ENCODE results near the gene SCN2A.
"Not testable (repeated sequence)": the region's sequence is repeated elsewhere in the genome, so short reads cannot be mapped to it uniquely, and the experiment has no call there.

SCN2A gene

DNA sequence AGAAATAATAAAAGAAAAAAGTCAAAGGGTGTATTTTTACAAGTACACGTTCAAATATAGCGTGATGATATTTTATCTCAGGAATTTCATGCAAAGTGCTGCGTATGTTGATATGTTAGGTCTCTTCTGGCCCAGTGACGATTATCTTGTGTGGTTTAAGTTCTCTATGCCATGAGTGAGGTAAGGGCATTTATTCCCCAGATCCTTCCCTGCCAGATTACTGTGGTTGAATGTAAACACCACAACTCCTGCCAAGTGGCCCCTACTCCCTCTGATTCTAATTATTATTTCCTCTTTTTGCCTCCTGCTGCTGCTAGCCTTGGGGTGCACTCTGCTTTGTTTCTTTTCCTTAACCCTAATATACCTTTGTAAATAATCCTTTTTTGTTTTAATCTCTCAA is 12.2 kb downstream of the SCN2A start:
- no peak for DNase-seq (ENCODE audit: low read depth in 2 of 2, low spot score in 1 of 2)

DNA sequence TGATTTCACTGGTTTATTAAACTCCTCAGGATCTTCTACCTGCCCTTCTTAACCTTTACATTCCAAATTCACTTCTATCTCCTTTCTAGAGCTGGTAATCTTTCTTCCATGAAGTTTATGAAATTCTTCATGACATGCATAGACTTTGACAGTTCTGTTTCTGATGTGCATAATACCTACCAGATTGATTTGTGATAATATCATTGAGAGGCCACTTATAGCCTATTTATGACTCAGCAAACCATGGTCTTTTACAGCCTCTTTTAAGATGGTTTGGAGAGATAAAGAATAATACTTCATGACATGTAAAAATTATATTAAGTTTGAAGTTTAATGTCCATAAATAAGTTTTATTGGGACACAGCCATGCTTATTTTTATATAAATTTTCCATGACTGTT is 14.0 kb downstream of the SCN2A start:
- DNase-seq (ENCODE audit: low read depth in 2 of 2, low spot score in 1 of 2), result no peak

DNA sequence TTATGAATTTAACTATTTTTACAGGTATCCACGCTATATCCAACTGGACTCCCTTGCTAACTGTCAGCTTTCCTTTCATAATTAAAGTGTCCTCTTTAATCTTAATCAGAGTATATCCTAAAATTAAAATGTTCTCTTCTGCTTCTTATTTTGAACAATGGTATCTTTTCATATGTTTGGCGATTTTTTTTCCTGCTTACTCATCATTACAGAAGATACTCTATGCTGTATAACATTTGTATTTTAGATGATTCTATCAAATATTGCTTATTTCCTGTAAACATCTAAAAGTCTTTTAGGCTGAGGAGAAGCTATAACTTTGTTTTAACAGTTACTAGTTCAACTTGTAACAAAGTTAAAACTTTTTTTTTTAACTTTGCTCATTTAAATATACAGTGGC is 17.4 kb downstream of the SCN2A start:
- DNase-seq (ENCODE audit: low read depth in 2 of 2, low spot score in 1 of 2), result no peak

DNA sequence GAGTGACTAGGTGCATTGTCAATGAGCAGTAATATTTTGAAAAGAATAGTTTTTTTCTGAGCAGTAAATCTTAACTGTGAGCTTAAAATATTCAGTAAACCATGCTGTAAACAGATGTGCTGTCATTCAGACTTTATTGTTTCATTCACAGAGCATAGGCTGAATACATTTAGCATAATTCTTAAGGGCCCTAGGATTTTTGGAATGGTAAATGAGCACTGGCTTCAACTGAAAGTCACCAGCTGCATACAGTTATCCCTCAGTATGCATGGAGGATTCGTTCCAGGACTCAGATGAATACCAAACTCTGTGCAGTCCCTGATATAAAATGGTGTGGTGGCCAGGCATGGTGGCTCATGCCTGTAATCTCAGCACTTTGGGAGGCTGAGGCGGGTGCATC is 21.1 kb downstream of the SCN2A start:
- DNase-seq (ENCODE audit: low read depth in 2 of 2, low spot score in 1 of 2), result not testable (repeated sequence)

DNA sequence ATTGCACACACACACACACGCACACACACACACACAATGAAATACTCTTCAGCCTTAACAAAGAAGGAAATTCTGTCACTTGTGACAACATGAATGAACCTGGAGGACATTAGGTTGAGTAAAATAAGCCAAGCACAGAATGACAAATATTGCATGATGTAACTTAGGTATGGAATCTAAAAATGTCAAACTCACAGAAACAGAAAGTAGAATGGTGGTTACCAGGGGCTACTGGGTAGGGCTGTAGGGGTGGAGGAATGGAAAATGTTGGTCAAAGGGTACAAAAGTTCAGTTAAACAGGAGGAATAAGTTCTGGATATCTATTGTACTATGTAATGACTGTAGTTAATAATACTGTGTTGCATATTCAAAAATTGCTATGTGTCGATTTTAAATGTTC is 29.5 kb downstream of the SCN2A start:
- no peak for DNase-seq (ENCODE audit: low read depth in 2 of 2, low spot score in 1 of 2)

DNA sequence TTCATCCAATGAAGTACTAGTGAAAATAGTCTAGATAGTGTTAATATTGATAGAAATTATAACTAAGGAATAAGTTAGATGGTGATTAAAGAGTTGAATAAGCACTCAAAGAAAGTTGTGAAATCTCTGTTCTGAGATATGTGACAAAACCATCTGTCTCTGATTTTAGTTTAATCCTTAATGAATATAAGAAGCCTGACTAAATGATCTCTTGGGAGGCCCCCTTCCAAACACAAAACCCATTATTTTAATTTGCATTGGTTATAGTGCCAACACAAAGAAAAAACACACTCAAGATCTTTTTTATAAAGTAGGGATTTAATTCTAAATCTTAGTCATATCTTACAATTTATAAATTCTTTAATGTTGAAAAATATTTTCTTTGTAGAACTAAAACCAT is 34.0 kb downstream of the SCN2A start:
- no peak for DNase-seq (ENCODE audit: low read depth in 2 of 2, low spot score in 1 of 2)

DNA sequence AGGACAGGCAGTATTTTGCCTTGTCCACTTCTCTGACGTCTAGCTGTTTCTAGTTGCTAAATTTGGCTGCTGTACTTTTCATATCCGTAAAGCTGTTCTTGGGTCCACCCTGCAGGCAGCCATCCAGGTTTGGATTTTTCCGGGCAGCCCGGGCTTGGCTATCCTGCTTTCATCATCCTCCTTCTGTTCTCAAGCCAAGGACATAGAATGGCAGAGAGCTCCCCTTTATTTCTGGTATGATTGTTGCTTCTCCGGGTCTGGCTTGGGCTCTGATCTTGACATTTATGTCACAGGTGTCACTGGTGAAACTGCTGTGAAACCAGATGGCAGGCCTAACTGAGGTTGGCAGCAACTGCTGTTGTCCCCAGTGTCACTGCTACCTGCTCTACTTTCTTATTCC is 35.5 kb downstream of the SCN2A start:
- no peak for DNase-seq (ENCODE audit: low read depth in 2 of 2, low spot score in 1 of 2)

DNA sequence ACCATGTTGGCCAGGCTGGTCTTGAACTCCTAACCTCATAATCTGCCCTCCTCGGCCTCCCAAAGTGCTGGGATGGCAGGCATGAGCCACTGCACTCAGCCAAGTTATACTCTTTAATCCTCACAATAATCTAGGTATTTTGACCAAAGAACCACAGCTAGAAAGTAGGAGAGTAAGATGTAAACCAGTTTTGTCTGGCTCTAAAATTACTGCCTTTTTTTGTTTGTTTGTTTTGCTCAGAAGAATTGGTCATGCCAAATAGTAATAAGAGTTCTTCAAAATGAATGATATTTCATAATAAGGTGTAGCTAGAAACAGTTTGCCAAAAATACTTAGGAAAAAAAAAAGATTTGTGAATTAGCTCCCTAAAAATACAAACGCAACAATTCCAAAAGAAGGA is 36.7 kb downstream of the SCN2A start:
- no peak for DNase-seq (ENCODE audit: low read depth in 2 of 2, low spot score in 1 of 2)

DNA sequence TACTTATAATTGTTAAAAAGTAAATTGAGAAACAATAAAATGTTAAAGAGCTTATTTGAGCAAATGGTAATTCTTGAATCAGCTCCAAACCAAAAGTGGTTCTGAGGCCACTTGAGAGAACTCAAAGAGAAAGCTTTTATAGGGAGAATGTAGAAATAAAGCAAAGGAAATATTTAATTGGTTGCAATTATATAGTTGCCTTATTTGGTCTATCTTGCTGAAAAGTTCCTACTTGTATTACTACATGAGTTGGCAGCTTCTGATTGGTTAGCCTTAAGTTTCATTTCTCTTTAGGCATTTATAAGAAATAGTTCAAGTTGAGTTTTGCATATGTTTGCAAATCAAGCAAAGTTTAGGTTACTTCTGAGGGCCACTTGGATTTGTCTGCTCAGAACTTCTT is 38.1 kb downstream of the SCN2A start:
- no peak for DNase-seq (ENCODE audit: low read depth in 2 of 2, low spot score in 1 of 2)

DNA sequence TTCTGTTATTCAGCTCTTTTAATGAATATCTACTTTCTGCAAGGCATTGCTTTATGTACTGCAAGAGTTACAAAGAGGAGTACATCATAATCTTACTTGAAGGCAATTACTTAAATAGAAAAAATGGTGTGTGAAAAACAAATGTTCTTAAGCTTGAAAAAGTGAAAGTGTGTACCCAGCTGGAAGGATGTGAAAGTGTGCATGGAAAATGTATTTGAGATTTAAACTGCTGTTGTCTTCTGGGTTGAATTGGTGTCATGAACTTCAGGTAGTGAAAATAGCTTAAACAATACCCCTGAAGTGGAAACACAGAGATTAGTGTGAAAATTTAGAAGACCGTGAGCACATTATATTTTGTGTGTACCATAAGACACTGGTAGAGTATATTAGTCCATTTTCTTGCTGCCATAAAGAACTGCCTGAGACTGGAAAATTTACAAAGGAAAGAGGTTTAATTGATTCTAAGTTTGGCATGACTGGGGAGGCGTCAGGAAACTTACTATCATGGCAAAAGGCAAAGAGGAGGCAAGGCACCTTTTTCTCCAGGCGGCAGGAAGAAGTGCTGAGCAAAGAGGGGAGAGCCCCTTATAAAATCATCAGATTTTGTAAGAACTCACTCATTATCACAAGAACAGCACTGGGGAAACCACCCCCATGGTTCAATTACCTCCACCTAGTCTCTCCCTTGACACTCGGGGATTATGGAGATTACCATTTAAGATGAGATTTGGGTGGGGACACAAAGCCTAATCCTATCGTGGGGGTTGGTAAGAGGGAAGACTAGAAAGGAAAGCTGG is 38.8 kb downstream of the SCN2A start:
- no peak for DNase-seq (ENCODE audit: low read depth in 2 of 2, low spot score in 1 of 2)

DNA sequence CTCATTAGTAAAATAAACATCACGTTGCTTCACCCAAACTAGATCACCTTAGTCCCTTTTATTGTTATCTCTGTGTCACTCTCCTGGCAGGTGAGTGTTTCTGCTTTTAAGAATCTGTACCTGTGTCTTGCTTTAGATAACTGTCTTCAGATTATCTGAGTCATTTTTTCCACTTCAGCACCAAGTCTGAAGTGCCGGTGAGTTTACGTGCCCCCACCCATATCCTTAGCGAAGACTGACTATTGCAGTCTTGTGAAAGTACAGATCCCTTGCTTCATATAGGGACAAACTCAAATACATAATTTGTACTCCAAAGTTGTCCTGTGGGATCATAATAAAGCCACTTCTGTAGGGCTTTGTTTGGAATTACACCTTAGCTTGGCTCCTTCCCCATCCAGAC is 41.1 kb downstream of the SCN2A start:
- DNase-seq (ENCODE audit: low read depth in 2 of 2, low spot score in 1 of 2), result no peak

DNA sequence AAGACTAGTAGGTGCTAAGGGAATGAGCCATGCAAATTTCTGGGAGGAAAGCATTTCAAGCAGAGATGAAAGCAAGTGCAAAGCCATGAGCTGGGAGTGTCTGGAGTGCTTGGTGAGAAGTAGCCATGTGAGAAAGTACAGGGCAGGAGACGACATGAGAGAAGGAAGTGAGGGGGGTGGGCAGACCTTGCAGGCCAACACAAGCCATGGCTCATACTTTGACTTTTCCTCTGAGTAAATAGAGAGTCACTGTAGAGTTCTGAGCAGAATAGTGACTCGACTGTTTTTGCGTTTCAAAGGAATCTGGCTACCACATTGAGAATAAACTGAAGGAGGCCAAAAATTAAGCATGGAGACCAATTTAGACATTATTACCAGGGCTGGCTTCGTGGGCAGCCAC is 42.2 kb downstream of the SCN2A start:
- DNase-seq (ENCODE audit: low read depth in 2 of 2, low spot score in 1 of 2), result no peak

DNA sequence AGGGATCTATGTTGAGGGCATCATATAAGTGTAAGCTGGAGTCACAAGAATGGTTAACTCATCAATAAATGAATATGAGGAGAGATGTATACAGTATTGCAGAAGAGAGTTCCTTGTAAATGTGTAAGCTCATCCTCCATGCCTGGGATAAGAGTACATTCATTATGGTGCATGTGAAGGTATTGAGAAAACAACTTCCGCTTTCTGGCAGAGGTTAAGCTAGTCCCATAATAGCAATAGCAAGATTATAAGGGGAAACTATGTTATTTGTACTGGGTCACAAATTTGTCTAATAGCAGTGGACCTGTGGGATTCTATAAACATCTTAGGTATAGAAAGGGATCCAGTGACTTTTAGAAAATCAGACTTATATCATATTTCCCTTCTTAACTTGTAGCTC is 44.1 kb downstream of the SCN2A start:
- no peak for DNase-seq (ENCODE audit: low read depth in 2 of 2, low spot score in 1 of 2)

DNA sequence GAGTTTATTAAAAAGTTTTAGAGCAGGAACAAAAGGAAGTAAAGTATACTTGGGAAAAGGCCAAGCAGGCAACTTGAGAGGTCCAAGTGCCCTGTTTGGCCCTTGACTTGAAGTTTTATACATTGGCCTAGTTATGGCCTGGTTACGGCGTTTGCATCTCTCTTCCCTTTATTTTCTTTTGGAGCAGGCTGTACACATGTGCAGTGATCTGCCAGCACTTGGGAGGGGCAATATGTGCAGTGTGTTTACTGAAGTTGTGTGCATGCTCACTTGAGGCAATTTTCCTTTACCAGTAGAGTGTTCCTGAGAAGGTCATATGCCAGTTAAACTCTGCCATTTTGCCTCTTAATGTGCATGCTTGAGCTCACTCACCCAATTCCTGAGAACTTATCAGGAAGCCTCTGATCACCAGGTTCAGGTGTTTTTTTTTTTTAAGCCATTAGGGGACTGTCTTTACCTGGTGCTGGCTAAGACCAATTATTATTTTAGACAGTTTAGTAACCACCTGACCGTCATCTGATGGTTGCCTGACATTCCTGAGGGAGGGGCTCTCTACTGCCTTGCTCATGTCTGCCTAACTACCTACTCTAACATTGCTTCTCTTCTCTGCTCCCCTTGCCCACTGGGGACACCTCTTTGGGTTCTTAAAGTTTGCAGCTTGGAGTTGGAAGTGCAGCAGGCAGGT is 48.0 kb downstream of the SCN2A start:
- DNase-seq (ENCODE audit: low read depth in 2 of 2, low spot score in 1 of 2), result no peak

DNA sequence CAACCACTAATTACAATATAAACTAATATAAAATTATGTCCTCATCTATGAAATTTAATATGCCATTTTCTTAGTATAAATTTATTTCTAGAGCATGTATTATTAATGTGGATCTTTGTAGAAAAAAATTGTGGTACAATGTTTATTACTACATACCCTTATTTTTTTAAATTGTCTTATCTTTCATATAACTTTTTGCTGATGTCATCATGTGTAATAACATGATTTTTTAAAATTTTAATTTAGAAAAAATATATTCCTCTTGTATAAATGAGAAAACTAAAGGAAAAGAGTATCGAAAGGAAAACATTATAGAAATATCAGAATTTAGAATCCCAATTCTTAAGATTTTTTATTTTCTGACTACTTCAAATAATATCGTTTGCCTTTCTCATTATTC is 49.9 kb downstream of the SCN2A start:
- no peak for DNase-seq (ENCODE audit: low read depth in 2 of 2, low spot score in 1 of 2)

DNA sequence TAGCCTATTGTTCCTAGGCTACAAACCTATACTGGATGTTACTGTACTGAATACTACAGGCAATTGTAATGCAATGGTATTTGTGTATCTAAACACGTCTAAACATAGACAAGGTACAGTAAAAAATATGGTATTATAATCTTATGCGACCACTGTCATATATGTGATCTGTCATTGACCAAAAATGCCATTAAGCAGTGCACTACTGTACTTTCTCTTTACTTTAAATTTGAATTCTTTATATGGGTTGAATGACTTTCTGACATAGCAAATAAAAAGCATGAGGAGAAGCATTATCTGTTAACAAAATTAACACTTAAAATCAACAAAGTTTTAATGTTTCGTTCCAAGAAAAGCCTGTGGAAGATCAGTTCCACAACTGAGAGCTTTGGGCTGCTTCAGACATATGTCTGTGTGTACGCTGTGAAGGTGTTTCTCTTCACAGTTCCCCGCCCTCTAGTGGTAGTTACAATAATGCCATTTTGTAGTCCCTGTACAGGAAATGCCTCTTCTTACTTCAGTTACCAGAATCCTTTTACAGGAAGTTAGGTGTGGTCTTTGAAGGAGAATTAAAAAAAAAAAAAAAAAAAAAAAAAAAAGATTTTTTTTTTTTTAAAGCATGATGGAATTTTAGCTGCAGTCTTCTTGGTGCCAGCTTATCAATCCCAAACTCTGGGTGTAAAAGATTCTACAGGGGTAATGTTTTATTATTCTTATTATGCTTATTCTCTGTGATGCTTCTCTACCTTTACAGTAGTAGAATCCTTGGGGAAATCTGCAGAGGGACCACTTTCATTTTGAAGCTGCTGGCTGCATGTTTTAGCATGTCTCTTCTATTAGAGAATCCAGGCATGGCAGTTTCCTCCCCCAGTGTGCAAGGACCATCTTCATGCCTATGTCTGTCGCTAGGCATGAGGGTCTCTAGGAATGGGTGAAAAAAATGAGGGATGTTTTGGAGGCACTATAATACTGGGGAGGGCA is 54.5 kb downstream of the SCN2A start:
- peak in 1 of 2 donors; percentile 3 for DNase-seq (ENCODE audit: low read depth in 2 of 2, low spot score in 1 of 2)

DNA sequence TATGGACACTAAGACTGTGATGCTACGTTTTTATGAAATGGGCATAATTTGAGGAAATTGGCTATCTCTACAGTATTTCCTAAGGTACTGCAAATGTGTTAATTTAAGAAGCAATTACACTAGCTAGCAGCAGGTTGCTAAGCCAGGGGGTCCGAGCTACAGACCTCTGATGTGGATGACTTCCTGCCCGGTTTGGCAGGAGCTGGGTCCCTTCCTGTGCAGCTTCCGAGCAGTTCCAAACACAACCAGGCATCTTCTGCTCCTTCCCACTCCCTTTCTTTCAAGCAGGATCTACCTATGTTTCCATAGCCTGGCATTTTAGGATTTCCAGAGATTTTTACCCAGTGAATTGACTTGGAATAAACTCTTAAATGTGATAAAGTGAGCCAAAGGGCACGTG is 55.7 kb downstream of the SCN2A start:
- DNase-seq (ENCODE audit: low read depth in 2 of 2, low spot score in 1 of 2), result no peak

DNA sequence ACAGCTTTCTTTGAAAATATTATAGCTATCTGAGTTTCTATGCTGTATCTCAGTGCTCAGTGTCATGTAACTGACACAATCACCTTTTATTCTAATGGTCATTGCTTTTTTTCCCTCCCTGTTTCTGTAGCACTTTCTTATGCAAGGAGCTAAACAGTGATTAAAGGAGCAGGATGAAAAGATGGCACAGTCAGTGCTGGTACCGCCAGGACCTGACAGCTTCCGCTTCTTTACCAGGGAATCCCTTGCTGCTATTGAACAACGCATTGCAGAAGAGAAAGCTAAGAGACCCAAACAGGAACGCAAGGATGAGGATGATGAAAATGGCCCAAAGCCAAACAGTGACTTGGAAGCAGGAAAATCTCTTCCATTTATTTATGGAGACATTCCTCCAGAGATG is 56.4 kb downstream of the SCN2A start:
- no peak for DNase-seq (ENCODE audit: low read depth in 2 of 2, low spot score in 1 of 2)

DNA sequence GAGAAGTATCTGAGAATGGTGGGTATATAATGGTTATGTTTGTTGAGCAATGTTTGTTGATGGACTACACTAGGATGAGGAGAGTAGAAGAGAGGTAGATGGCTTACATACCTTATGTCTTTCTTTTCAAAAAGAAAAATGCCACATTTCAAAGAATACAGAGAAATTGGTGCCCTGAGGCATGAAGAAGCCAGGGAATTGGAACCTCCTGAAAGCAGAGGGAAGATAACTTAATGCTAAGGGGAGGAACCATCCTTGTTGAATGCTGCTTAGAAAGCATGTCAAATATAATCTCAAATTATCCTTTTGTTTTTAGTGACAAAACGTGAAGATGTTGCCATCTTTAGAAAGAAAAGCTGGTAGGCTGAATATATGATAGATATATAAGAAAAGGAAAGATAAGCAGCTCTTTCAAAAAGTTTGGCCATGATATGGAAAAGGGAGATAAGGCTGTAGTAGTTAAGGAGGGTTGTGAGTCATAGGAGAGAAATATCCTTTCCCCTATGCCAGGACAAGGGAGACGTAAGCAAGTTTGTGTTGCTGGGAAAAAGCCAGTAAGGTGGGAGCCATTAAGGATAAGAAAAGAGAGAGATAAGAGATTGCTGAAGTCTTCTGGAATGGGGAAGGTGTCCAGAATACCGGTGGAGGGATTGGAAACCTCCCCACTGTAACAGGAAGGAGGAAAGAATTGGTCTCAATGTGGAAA is 66.3 kb downstream of the SCN2A start:
- no peak for DNase-seq (ENCODE audit: low read depth in 2 of 2, low spot score in 1 of 2)

DNA sequence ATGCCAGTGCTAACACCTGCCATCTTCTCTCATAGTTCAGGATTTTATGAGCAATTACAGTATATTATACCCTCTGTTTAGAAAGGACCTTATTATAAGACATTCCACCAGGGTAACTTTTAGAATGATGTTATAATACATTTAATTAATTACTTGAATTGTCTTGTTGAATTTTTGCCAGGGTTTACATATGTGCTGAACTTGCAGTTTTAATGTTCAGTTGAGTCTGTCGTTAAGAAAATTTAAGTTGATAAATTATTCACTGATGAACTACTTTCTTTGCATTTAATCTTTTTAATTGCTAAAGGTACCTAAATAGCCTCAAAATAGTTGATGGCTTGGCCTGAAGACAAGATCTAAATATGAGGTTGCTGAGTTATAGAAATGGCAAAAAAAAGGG is 68.1 kb downstream of the SCN2A start:
- no peak for DNase-seq (ENCODE audit: low read depth in 2 of 2, low spot score in 1 of 2)

DNA sequence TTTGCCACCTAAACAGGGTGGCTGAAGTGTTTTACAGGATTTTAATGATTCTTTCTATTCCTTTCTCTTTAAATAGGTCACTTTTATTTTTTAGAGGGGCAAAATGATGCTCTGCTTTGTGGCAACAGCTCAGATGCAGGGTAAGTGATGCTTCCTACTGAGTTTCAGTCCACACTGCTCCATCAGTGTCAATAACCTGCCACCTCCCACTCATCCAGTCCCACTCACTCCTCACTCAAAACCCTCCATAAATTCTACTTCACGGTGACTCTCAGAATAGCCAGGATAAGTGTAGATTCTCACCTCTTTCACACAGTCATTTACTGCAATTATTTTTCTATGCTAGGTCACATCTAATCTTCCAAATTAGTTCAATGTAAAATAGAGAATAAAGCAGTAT is 72.7 kb downstream of the SCN2A start:
- DNase-seq (ENCODE audit: low read depth in 2 of 2, low spot score in 1 of 2), result no peak
